OCI-LY7 (cell line): ENCODE measurements around the gene POU6F2. TPM values are rescaled to one million over a fixed set of nuclear protein-coding genes. Genes with fewer than 3 reads are reported as not detected.

Experiments used
- BruUV-seq: library from RNA; stranded (reverse); fragments of 400-500 nt; replicated peaks from 2 replicates; lab custom pipeline; 2021; lab: Mats Ljungman, UMichigan
- CTCF ChIA-PET: fragments of 300-600 bp; sonication (Branson Sonifier 250); formaldehyde crosslinking; loops from one replicate; lab custom pipeline; 2022; ENCODE audit warnings: antibody characterized with exemption; ENCODE audit not compliant: unreplicated experiment; lab: Charles Lee
- POLR2A ChIA-PET: fragments of 300-600 bp; sonication (Branson Sonifier 250); formaldehyde crosslinking; loops from one replicate; lab custom pipeline; 2022; ENCODE audit warnings: antibody characterized with exemption; lab: Charles Lee
- DNase-seq: peaks from one replicate; pipeline ENCODE4 v3.0.0-alpha.2; 2015; ENCODE audit warnings: low spot score
- H2AFZ ChIP-seq: fragments of 200-600 bp; sonication (generic), shearing (Covaris generic); 2 replicates; pipeline ENCODE4 v1.6.1; 2014; ENCODE audit warnings: mild to moderate bottlenecking, antibody characterized with exemption, low read length, moderate library complexity
- H3K27ac ChIP-seq: fragments of 200-600 bp; sonication (generic); 2 replicates; pipeline ENCODE4 v1.5.1; 2014; ENCODE audit warnings: mixed run types, low read depth, mild to moderate bottlenecking, moderate library complexity, low read length, inconsistent platforms; ENCODE audit not compliant: poor library complexity, severe bottlenecking
- H3K36me3 ChIP-seq: fragments of 200-600 bp; sonication (generic); 2 replicates; pipeline ENCODE4 v1.6.1; 2014; ENCODE audit warnings: mild to moderate bottlenecking, antibody characterized with exemption, low read length, moderate library complexity, mixed read lengths; ENCODE audit not compliant: insufficient read depth
- H3K4me1 ChIP-seq: fragments of 200-600 bp; sonication (generic); 2 replicates; pipeline ENCODE4 v1.5.1; 2014; ENCODE audit warnings: mild to moderate bottlenecking, low read length; ENCODE audit not compliant: insufficient read depth, poor library complexity, severe bottlenecking
- H3K4me2 ChIP-seq: fragments of 200-600 bp; sonication (generic); 2 replicates; pipeline ENCODE4 v1.6.1; 2014; ENCODE audit warnings: mild to moderate bottlenecking, low read length
- H3K4me3 ChIP-seq: fragments of 200-600 bp; sonication (generic); 2 replicates; pipeline ENCODE4 v1.5.1; 2014; ENCODE audit warnings: mild to moderate bottlenecking, low read depth, low read length; ENCODE audit not compliant: poor library complexity, severe bottlenecking
- H3K79me2 ChIP-seq: fragments of 200-600 bp; sonication (generic); 2 replicates; pipeline ENCODE4 v1.6.1; 2016; ENCODE audit warnings: low read depth, mild to moderate bottlenecking, low read length, moderate library complexity, mixed read lengths; ENCODE audit not compliant: insufficient read depth
- H3K9me2 ChIP-seq: fragments of 200-600 bp; sonication (generic); 2 replicates; pipeline ENCODE4 v1.6.1; 2016; ENCODE audit warnings: mild to moderate bottlenecking, low read length, mixed read lengths; ENCODE audit not compliant: insufficient read depth
- H3K9me3 ChIP-seq: fragments of 200-600 bp; sonication (generic); 2 replicates; pipeline ENCODE4 v1.6.1; 2014; ENCODE audit warnings: mild to moderate bottlenecking, mixed run types, low read length, mixed read lengths
- H4K20me1 ChIP-seq: fragments of 200-600 bp; sonication (generic); 2 replicates; pipeline ENCODE4 v1.6.1; 2014; ENCODE audit warnings: mild to moderate bottlenecking, antibody characterized with exemption, low read length, moderate library complexity, mixed read lengths; ENCODE audit not compliant: insufficient read depth
- CTCF ChIP-seq: fragments of 200-600 bp; sonication (generic); conservative IDR thresholded peaks from 2 replicates; pipeline ENCODE4 v1.5.1; 2014; ENCODE audit warnings: mild to moderate bottlenecking, antibody characterized with exemption, low read length, moderate library complexity, mixed read lengths
- EZH2phosphoT487 ChIP-seq: fragments of 200-600 bp; sonication (generic); IDR thresholded peaks from 2 replicates; pipeline ENCODE4 v1.6.1; 2018; ENCODE audit warnings: low read depth, borderline replicate concordance, mild to moderate bottlenecking, mixed run types, antibody characterized with exemption, low read length, moderate library complexity, mixed read lengths
- intact Hi-C: fragments of 100-400 bp; cut with micrococcal nuclease; formaldehyde crosslinking; loops from one replicate; pipeline ENCODE4 v1.10.0; 2022; ENCODE audit not compliant: unreplicated experiment
- total RNA-seq, 2 experiments: library from RNA; depleted of rRNA in 1 of 2; stranded (reverse); fragments of >200 nt in 1 of 2; shearing (Covaris generic) in 1 of 2; gene quantifications; 2 replicates each; pipeline ENCODE4 v1.2.3, GENCODE V29; 2014 to 2022

POU6F2 gene
- total RNA-seq, 2 experiments from 2014 or later: 0.40 TPM; not detected in 1

- no peaks in the 10 kb centered on the region for H3K79me2 ChIP-seq
- no peaks in the 10 kb centered on the region for H3K4me1 ChIP-seq
- no peaks in the 10 kb centered on the region for H3K36me3 ChIP-seq
- intact Hi-C loops: no loop called here
- TF ChIP-seq EZH2phosphoT487 (no peak), CTCF (no peak)
- H3K27ac ChIP-seq: no peak overlapping the region
- ChIA-PET POLR2A (interaction anchor here (0.9 to 1.2 kb wide), 2 partner anchors 46 to 537 kb away, joined by 3 read pairs; no protein-coding TSS in a partner anchor), CTCF (no interaction called here)
- H3K9me3 ChIP-seq: no peaks in the 10 kb centered on the region
- no peak overlapping the region for H3K4me2 ChIP-seq
- H3K9me2 ChIP-seq: no peaks in the 10 kb centered on the region
- H3K4me3 ChIP-seq: no peak overlapping the region
- DNase-seq: no peak
- no TSS peak for BruUV-seq
- H4K20me1 ChIP-seq: no peaks in the 10 kb centered on the region
- H2AFZ ChIP-seq: no peak overlapping the region
Measured at GRCh38 chr7:39144420-39144819, 166.7 kb downstream of the POU6F2 start.

- intact Hi-C loops: no loop called here
- no peaks in the 10 kb centered on the region for H3K9me2 ChIP-seq
- H3K4me2 ChIP-seq: no peak overlapping the region
- no peaks in the 10 kb centered on the region for H3K36me3 ChIP-seq
- TF ChIP-seq EZH2phosphoT487 (no peak), CTCF (no peak)
- DNase-seq: no peak
- H3K79me2 ChIP-seq: no peaks in the 10 kb centered on the region
- no peak overlapping the region for H2AFZ ChIP-seq
- no peaks in the 10 kb centered on the region for H3K9me3 ChIP-seq
- no peak overlapping the region for H3K27ac ChIP-seq
- H3K4me3 ChIP-seq: no peak overlapping the region
- CTCF ChIA-PET: no interaction called here
- H4K20me1 ChIP-seq: no peaks in the 10 kb centered on the region
- no peaks in the 10 kb centered on the region for H3K4me1 ChIP-seq
- POLR2A ChIA-PET: no interaction called here
- BruUV-seq: no TSS peak
Measured at GRCh38 chr7:39145283-39145682, 167.6 kb downstream of the POU6F2 start.

- intact Hi-C loops: no loop called here
- Histone ChIP-seq H3K36me3 (no peaks in the 10 kb centered on the region), H2AFZ (no peak overlapping the region), H3K4me2 (no peak overlapping the region), H3K9me3 (no peaks in the 10 kb centered on the region), H3K4me1 (no peaks in the 10 kb centered on the region), H3K79me2 (no peaks in the 10 kb centered on the region), H3K4me3 (no peak overlapping the region), H4K20me1 (no peaks in the 10 kb centered on the region), H3K9me2 (no peaks in the 10 kb centered on the region), H3K27ac (no peak overlapping the region)
- POLR2A ChIA-PET: no interaction called here
- CTCF ChIA-PET: no interaction called here
- no TSS peak for BruUV-seq
- DNase-seq: no peak
- no peak for TF ChIP-seq EZH2phosphoT487
- TF ChIP-seq CTCF: no peak
Measured at GRCh38 chr7:39145935-39146334, 168.2 kb downstream of the POU6F2 start.
